Naive B cell (primary cell): ENCODE results near the gene TRIO. TPM values are rescaled to one million over a fixed set of nuclear protein-coding genes. Genes with fewer than 3 reads are reported as not detected.
A peak's percentile ranks its signal among the peaks of the same experiment; 100 is the strongest.
"Not testable (repeated sequence)": the region's sequence is repeated elsewhere in the genome, so short reads cannot be mapped to it uniquely, and the experiment has no call there.

Source experiments
- ATAC-seq, 2 donors: fragments of 150-1000 bp; cut with Tn5 transposase; 2 replicates each; pipeline ENCODE4 v1.10.0; 2021; ENCODE audit warnings: low read depth in 2 of 2, mild to moderate bottlenecking in 2 of 2, moderate library complexity in 2 of 2
- DNase-seq: peaks from one replicate; pipeline ENCODE4 v3.0.0; 2022
- H3K27ac Mint-ChIP-seq, 6 donors: one replicate each; pipeline ENCODE4 v1.8.0; 2020 to 2022; ENCODE audit warnings: mild to moderate bottlenecking in 6 of 6, mixed read lengths in 6 of 6, moderate library complexity in 5 of 6, inconsistent platforms in 2 of 6
- H3K27me3 Mint-ChIP-seq, 3 donors: one replicate each; pipeline ENCODE4 v1.8.0; 2021 to 2022; ENCODE audit warnings: mixed read lengths in 3 of 3, mild to moderate bottlenecking in 1 of 3
- H3K36me3 Mint-ChIP-seq, 2 donors: one replicate each; pipeline ENCODE4 v1.8.0; 2020 to 2022; ENCODE audit warnings: mixed read lengths in 2 of 2, inconsistent platforms in 1 of 2, mild to moderate bottlenecking in 1 of 2
- H3K4me1 Mint-ChIP-seq, 3 donors: one replicate each; pipeline ENCODE4 v1.8.0; 2020 to 2022; ENCODE audit warnings: mixed read lengths in 3 of 3, inconsistent platforms in 1 of 3, mild to moderate bottlenecking in 1 of 3, moderate library complexity in 1 of 3
- H3K4me3 Mint-ChIP-seq, 8 donors: one replicate each; pipeline ENCODE4 v1.8.0; 2020 to 2022; ENCODE audit warnings: mild to moderate bottlenecking in 8 of 8, mixed read lengths in 8 of 8, moderate library complexity in 8 of 8, inconsistent platforms in 2 of 8
- H3K9me3 Mint-ChIP-seq, 7 donors: one replicate each; pipeline ENCODE4 v1.8.0; 2020 to 2022; ENCODE audit warnings: mixed read lengths in 7 of 7, mild to moderate bottlenecking in 5 of 7, inconsistent platforms in 2 of 7, moderate library complexity in 1 of 7
- polyA plus RNA-seq, 6 donors: library from polyadenylated mRNA; unstranded; fragments of 300-500 nt; fragmentation: Illumina TruSeq; gene quantifications; one replicate each; pipeline ENCODE4 v1.2.3, GENCODE V29; 2021; ENCODE audit warnings: low read depth in 6 of 6

Gene TRIO
- polyA plus RNA-seq, 6 donors from 2014 or later = 7.3 to 16.4 (median 11.1) TPM

DNA sequence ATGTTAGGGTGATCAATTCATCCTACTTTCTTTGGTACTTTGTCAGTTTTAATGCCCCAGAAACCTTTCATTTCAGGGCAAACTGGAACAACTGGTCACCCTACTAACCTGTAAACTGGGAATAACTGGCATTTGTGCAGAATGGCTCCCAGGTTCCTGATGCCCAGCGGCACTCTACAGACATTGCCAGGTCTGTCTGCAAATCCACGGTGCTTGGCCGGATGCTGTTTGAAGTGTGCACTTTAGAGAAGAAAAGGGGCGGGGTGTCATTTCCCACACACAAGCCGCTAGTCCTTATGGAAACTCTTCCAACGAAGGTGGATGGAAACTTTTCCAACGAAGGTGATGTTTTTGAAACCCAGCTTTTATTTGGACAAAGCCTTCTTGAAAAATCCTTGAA is 388.5 kb downstream of the TRIO start:
- ATAC-seq (no peak), DNase-seq (no peak)
- Mint-ChIP-seq H3K4me1 (peaks cover 4 to 14% (median 9%) of the 10 kb centered on the region in 3 donors), H3K27ac (no peak overlapping the region), H3K36me3 (no peaks in the 10 kb centered on the region), H3K27me3 (no peaks in the 10 kb centered on the region), H3K9me3 (peaks cover 0 to 3% (median 0%) of the 10 kb centered on the region in 7 donors), H3K4me3 (no peak overlapping the region)

DNA sequence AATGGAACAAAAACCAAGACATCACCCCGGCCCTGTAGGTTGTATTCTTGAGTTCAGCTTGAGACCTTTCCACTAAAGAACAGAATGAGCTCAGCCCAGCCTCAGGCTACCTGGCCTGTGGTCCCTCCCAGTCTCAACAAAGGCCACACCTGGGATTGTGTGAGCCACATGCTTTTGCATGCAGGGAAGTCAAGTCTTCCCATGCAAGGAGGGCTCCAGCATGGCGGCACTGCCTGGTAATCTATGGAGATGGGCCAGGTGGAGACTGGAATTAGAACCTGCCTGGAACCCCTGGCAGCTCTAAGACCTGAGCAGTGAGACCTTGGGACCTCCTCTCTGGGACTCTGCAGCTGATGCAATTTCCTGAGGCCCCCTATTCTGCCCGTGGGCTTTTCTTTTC is 389.0 kb downstream of the TRIO start:
- peaks cover 4 to 14% (median 9%) of the 10 kb centered on the region in 3 donors for H3K4me1 Mint-ChIP-seq
- H3K36me3 Mint-ChIP-seq = no peaks in the 10 kb centered on the region
- no peak for DNase-seq
- no peak overlapping the region for H3K4me3 Mint-ChIP-seq
- ATAC-seq = no peak
- no peaks in the 10 kb centered on the region for H3K27me3 Mint-ChIP-seq
- H3K9me3 Mint-ChIP-seq = peaks cover 0 to 3% (median 0%) of the 10 kb centered on the region in 7 donors
- no peak overlapping the region for H3K27ac Mint-ChIP-seq

DNA sequence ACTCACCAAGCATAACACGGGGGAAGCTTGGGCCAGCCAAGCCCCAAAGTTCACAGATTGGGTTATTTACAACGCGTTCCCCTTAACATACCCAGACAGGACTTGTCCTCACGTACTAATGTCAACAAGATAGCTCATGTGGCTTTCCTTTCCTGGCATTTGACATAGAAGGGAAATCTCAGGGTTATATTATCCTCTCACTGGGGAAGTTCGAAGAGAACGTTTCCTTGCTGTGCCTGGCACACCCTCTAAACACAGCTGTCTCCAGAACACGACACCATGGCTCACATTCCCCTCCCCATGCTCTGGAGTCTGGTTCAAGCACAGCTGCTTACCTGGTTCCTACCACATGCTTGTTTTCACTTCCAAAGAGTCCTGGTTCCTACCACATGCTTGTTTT is 391.6 kb downstream of the TRIO start:
- peaks cover 7 to 12% of the 10 kb centered on the region in 2 donors for H3K36me3 Mint-ChIP-seq
- H3K4me3 Mint-ChIP-seq = peak overlapping the region in 2 of 8 donors; percentile 68 to 88
- peaks cover 0 to 9% (median 7%) of the 10 kb centered on the region in 3 donors for H3K27me3 Mint-ChIP-seq
- DNase-seq = no peak
- peaks cover 0 to 7% (median 4%) of the 10 kb centered on the region in 7 donors for H3K9me3 Mint-ChIP-seq
- peaks cover 4 to 14% (median 9%) of the 10 kb centered on the region in 3 donors for H3K4me1 Mint-ChIP-seq
- H3K27ac Mint-ChIP-seq = peak overlapping the region in 1 of 6 donors; percentile 68
- no peak for ATAC-seq

DNA sequence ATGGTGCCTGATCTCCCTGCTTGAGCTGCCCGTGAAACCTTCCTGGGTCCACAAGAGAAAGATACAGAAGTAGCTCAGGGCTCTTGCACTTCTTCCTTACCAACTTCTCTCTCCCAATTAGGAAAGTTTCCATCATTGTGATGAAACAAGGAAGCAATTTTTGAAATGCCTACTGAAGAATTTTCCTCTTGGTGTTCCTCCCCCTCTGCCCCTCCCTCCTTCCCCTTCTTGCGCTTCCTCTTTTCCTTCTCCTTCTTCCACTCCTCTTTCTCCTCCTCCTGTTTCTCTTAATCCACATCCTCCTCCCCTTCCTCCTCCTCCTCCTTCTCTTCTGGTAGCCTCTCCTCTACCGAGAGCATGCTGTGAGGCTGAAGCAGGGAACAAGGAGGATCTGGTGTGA is 402.2 kb downstream of the TRIO start:
- ATAC-seq (no peak), DNase-seq (no peak)
- Mint-ChIP-seq H3K36me3 (peaks cover 0 to 32% of the 10 kb centered on the region in 2 donors), H3K4me3 (peak overlapping the region in 1 of 8 donors; percentile 36), H3K9me3 (peaks cover 12 to 44% (median 19%) of the 10 kb centered on the region in 7 donors), H3K27ac (no peak overlapping the region), H3K27me3 (peaks cover 53 to 69% (median 63%) of the 10 kb centered on the region in 3 donors), H3K4me1 (no peaks in the 10 kb centered on the region)

DNA sequence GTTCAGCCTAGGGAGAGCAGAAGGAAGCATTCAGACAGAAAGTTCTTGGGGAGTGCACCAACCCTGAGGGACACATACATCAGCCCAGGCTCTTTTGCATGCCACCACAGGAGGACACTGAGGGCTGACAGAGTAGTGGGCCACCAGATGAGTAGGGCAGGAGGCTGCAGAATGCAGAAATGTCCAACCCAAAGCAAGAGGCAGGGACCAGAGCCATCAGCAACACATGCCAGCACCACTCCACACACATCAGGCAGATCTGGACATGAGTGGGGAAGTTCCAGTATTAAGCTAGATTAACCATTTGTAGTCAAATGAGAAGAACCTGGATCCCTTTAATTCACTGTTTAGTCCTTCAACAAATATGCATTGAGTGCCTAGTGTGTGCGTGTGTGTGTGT is 402.7 kb downstream of the TRIO start:
- H3K27me3 Mint-ChIP-seq = peaks cover 53 to 69% (median 63%) of the 10 kb centered on the region in 3 donors
- no peak for DNase-seq
- H3K27ac Mint-ChIP-seq = no peak overlapping the region
- H3K4me1 Mint-ChIP-seq = no peaks in the 10 kb centered on the region
- no peak for ATAC-seq
- no peak overlapping the region for H3K4me3 Mint-ChIP-seq
- H3K36me3 Mint-ChIP-seq = peaks cover 0 to 27% of the 10 kb centered on the region in 2 donors
- H3K9me3 Mint-ChIP-seq = peaks cover 10 to 38% (median 13%) of the 10 kb centered on the region in 7 donors

DNA sequence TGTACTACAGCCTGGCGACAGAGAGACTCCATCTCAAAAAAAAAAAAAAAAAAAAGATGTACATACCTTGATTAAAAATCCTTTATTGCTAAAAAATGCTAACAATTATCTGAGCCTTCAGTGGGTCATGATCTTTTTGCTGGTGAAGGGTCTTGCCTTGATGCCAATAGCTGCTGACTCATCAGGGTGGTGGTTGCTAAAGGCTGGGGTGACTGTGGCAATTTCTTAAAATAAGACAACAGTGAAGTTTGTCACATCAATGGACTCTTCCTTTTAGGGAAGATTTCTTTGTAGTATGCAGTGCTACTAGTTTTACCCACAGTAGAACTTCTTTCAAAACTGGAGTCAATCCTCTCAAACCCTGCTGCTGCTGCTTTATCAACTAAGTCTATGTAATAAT is 404.5 kb downstream of the TRIO start:
- H3K27me3 Mint-ChIP-seq = peaks cover 56 to 66% (median 56%) of the 10 kb centered on the region in 3 donors
- no peaks in the 10 kb centered on the region for H3K4me1 Mint-ChIP-seq
- peaks cover 0 to 12% of the 10 kb centered on the region in 2 donors for H3K36me3 Mint-ChIP-seq
- H3K27ac Mint-ChIP-seq = no peak overlapping the region
- ATAC-seq = no peak
- H3K4me3 Mint-ChIP-seq = no peak overlapping the region
- peaks cover 0 to 30% (median 7%) of the 10 kb centered on the region in 7 donors for H3K9me3 Mint-ChIP-seq
- no peak for DNase-seq

DNA sequence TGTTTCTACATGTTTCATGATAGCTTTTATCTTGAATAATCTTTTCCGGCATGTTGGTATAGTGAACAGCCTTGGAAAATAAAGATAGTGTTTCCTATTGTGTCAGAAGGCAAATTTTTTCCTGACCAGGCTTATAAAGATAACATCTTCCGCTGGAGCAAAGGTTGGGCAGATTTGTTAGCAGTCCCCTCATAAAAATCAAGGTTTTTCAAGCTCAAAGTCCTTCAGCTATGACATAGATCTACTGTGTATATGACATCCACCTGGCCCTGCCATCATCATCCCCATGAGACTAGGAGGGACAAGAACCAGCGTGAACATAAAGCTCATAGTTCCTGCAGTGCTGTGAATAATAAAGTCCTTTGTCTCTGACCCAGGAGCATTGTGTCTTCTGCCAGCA is 408.1 kb downstream of the TRIO start:
- peaks cover 45 to 63% (median 51%) of the 10 kb centered on the region in 3 donors for H3K27me3 Mint-ChIP-seq
- DNase-seq (no peak), ATAC-seq (no peak)
- peaks cover 4 to 39% (median 18%) of the 10 kb centered on the region in 7 donors for H3K9me3 Mint-ChIP-seq
- no peaks in the 10 kb centered on the region for H3K4me1 Mint-ChIP-seq
- no peak overlapping the region for H3K4me3 Mint-ChIP-seq
- H3K36me3 Mint-ChIP-seq = peaks cover 0 to 5% of the 10 kb centered on the region in 2 donors
- no peak overlapping the region for H3K27ac Mint-ChIP-seq

DNA sequence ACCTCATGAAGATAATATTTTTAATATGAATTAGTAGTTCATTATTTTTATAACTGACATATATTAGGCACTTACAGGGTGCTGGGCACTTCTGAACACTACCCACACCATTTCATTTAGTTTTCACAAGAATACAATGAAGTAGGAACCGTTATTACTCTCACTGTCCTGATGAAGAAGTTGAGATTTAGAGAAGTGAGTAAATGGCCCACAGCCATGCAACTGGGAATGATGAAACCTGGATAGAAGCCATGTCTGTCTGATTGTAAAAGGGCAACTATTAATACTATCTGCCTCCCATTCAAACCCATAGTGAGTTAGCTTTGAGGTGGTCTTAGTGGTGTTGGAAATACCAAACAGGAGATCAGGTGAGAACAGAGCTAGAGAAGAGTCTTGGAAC is 408.9 kb downstream of the TRIO start:
- DNase-seq = no peak
- ATAC-seq = no peak
- H3K9me3 Mint-ChIP-seq = peaks cover 4 to 31% (median 18%) of the 10 kb centered on the region in 7 donors
- H3K27me3 Mint-ChIP-seq = peaks cover 42 to 57% (median 44%) of the 10 kb centered on the region in 3 donors
- H3K36me3 Mint-ChIP-seq = no peaks in the 10 kb centered on the region
- H3K4me1 Mint-ChIP-seq = no peaks in the 10 kb centered on the region
- no peak overlapping the region for H3K4me3 Mint-ChIP-seq
- H3K27ac Mint-ChIP-seq = no peak overlapping the region

DNA sequence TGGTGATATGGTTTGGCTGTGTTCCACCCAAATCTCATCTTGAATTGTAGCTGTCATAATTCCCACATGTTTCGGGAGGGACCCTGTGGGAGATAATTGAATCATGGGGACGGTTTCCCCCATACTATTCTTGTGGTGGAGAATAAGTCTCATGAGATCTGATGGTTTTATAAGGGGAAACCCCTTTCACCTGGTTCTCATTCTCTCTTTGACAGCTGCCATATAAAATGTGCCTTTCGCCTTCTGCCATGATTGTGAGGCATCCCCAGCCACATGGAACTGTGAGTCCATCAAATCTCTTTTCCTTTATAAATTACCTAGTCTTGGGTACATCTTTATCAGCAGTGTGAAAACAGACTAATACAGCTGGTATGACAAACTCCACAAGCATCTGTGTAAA is 411.1 kb downstream of the TRIO start:
- peaks cover 33 to 51% (median 40%) of the 10 kb centered on the region in 3 donors for H3K27me3 Mint-ChIP-seq
- not testable (repeated sequence) for DNase-seq, ATAC-seq, H3K4me3 Mint-ChIP-seq, H3K4me1 Mint-ChIP-seq, H3K27ac Mint-ChIP-seq, H3K36me3 Mint-ChIP-seq
- peaks cover 4 to 29% (median 18%) of the 10 kb centered on the region in 7 donors for H3K9me3 Mint-ChIP-seq

DNA sequence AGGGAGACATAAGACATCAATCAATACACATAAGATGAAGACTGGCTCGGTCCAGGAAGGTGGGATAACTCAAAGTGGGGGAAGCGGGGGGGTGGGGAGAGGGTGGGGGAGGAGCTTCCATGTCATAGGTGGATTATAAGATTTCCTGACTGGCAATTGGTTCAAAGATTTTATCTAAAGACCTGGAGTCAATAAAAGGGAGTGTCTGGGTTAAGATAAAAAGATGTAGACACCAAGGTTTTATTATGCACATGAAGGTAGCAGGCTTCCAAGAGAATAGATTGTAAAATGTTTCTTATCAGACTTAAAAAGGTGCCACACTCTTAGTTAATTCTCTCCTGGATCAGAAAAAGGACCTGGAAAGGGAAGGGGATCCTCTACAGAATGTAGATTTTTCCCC is 412.9 kb downstream of the TRIO start:
- Mint-ChIP-seq H3K4me1 (peaks cover 8 to 23% (median 16%) of the 10 kb centered on the region in 3 donors), H3K4me3 (peak overlapping the region in 1 of 8 donors; percentile 6), H3K27ac (no peak overlapping the region), H3K36me3 (no peaks in the 10 kb centered on the region), H3K9me3 (peaks cover 4 to 29% (median 18%) of the 10 kb centered on the region in 7 donors), H3K27me3 (peaks cover 21 to 37% (median 26%) of the 10 kb centered on the region in 3 donors)
- ATAC-seq (no peak), DNase-seq (no peak)

DNA sequence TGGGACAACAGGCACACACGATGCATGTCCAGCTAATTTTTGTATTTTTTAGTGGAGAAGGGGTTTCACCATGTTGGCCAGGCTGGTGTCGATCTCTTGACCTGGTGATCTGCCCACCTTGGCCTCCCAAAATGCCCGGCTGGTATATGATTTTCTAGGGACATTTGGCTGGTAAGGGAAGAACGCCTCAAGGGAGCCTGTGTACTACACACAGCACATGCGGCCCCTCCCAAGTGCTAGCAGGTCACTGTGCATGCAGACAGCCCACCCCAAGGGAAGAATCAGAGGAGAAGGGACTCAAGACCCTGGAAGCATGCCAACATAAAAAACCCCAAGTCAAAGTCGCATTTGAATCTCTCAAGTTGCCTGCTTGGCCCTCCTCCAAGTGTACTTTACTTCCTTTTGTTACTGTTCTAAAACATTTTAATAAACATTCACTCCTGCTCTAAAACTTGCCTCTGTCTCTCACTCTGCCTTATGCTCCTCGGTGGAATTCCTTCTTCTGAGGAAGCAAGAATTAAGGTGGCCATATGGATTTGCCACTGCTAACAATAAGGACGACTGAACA is 414.1 kb downstream of the TRIO start:
- ATAC-seq (no peak), DNase-seq (no peak)
- H3K27ac Mint-ChIP-seq = no peak overlapping the region
- H3K27me3 Mint-ChIP-seq = peaks cover 17 to 31% (median 21%) of the 10 kb centered on the region in 3 donors
- H3K4me3 Mint-ChIP-seq = no peak overlapping the region
- H3K36me3 Mint-ChIP-seq = no peaks in the 10 kb centered on the region
- peaks cover 4 to 25% (median 15%) of the 10 kb centered on the region in 7 donors for H3K9me3 Mint-ChIP-seq
- H3K4me1 Mint-ChIP-seq = peaks cover 8 to 26% (median 16%) of the 10 kb centered on the region in 3 donors

DNA sequence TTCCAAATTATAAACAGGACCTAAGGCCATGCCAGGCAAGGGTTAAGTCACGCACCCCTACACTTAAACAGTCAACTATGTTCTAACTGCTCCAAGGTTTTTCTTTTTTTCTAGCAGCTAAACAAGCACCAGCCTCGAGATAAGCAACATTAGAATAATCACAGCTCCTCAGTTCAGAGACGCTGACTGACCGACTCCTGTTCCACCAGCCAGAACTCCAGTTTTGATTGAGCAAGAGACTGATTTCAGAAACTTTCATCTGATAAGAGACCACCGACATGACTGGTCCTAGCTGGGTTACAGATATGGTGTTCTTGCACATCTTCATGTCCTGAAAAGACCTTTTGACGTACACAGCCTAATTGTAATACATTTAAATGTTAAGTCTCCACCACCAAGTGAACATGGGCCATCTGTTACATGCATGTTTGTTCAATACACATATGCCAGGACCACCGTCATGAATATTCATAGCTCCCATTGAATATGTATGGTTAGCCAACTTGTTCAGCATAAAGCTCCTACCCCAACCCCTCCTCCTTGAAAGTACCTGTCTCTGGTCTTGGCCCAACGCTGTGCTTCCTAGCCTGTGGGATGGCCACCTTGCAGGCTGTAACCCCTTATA is 414.8 kb downstream of the TRIO start:
- Mint-ChIP-seq H3K4me1 (peaks cover 8 to 26% (median 16%) of the 10 kb centered on the region in 3 donors), H3K36me3 (no peaks in the 10 kb centered on the region), H3K9me3 (peaks cover 2 to 21% (median 12%) of the 10 kb centered on the region in 7 donors), H3K27me3 (peaks cover 17 to 25% (median 20%) of the 10 kb centered on the region in 3 donors), H3K27ac (no peak overlapping the region), H3K4me3 (no peak overlapping the region)
- ATAC-seq = no peak
- no peak for DNase-seq
